ENCODE measurements around the gene MTHFD1L.

Gene MTHFD1L

DNA sequence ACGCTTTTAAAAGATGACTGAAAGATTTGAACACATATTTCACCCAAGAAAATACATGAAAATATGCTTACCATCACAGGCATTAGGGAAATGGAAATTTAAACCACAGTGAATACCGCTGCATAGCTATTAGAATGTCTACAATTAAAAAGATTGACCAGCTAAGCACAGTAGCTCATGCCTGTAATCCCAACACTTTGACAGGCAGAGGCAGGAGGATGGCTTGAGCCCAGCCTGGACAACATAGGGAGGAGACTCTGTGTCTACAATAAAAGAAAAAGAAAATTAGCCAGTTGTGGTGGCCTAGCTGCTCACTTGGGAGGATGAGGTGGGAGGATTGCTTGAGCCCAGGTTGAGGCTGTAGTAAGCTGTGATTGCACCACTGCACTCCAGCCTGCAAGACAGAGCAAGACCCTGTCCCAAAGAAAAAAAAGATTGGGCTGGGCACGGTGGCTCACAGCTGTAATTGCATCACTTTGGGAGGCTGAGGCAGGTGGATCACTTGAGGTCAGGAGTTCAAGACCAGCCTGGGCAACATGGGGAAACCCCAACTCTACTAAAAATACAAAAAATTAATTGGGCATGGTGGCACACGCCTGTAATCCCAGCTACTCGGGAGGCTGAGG lies 210.5 kb downstream of the MTHFD1L start:
- Histone ChIP-seq H3K79me2 (ENCODE audit: insufficient read depth, low read length) (no peaks in the 10 kb centered on the region), H4K20me1 (ENCODE audit: low read depth, low read length) (no peaks in the 10 kb centered on the region), H3K9me2 (replicated peaks; ENCODE audit: insufficient read depth, low read length) (no peaks in the 10 kb centered on the region), H3F3A (ENCODE audit: insufficient read depth) (no peaks in the 10 kb centered on the region), H3K36me3 (ENCODE audit: low read length) (peaks cover 15% of the 10 kb centered on the region), H3K4me2 (ENCODE audit: low read depth, low read length, poor library complexity, severe bottlenecking) (no peak overlapping the region), H3K9me3 (ENCODE audit: insufficient read depth, low read length) (no peaks in the 10 kb centered on the region), H2AFZ (ENCODE audit: low read depth, low read length, severe bottlenecking) (no peak overlapping the region), H3K27ac (ENCODE audit: low read depth, low read length) (no peak overlapping the region), H3K27me3 (ENCODE audit: low read length) (no peaks in the 10 kb centered on the region), H3K9ac (ENCODE audit: low read length) (no peak overlapping the region), H3K4me3 (ENCODE audit: insufficient read depth, low read length, poor library complexity, severe bottlenecking) (no peak overlapping the region)
- TF ChIP-seq EZH2phosphoT487 (conservative IDR thresholded peaks at IDR 0.05; ENCODE audit: low read length), result no peak
- TF ChIP-seq, protein P1, sequence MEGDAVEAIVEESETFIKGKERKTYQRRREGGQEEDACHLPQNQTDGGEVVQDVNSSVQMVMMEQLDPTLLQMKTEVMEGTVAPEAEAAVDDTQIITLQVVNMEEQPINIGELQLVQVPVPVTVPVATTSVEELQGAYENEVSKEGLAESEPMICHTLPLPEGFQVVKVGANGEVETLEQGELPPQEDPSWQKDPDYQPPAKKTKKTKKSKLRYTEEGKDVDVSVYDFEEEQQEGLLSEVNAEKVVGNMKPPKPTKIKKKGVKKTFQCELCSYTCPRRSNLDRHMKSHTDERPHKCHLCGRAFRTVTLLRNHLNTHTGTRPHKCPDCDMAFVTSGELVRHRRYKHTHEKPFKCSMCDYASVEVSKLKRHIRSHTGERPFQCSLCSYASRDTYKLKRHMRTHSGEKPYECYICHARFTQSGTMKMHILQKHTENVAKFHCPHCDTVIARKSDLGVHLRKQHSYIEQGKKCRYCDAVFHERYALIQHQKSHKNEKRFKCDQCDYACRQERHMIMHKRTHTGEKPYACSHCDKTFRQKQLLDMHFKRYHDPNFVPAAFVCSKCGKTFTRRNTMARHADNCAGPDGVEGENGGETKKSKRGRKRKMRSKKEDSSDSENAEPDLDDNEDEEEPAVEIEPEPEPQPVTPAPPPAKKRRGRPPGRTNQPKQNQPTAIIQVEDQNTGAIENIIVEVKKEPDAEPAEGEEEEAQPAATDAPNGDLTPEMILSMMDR (IDR thresholded peaks at IDR 0.05; ENCODE audit: insufficient read depth, low read length, poor library complexity, severe bottlenecking), result no peak

DNA sequence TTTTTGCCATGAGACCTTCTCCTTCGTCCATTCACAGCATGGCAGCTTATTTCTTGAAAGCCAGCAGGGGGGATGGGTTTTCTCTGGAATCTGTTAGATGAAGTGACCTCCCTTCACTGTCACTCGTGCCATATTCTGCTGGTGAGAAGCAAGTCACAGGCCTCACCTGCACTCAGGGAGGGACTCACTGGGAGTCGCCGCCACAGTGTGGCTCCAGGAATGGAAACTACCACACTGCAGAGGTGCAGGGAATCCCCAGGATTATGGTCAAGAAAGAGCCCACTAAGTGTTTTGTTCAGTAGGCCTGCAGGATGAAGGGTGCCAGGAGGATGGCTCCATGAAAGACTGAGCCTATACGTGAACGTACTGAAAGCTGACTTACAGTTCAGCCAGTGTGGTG lies 213.2 kb downstream of the MTHFD1L start:
- H3K4me2 ChIP-seq (ENCODE audit: low read depth, low read length, poor library complexity, severe bottlenecking), result no peak overlapping the region
- no peaks in the 10 kb centered on the region for H3K9me2 ChIP-seq (replicated peaks; ENCODE audit: insufficient read depth, low read length)
- no peak for TF ChIP-seq EZH2phosphoT487 (conservative IDR thresholded peaks at IDR 0.05; ENCODE audit: low read length)
- TF ChIP-seq, protein P1 (IDR thresholded peaks at IDR 0.05; ENCODE audit: insufficient read depth, low read length, poor library complexity, severe bottlenecking), result no peak
- H3K9ac ChIP-seq (ENCODE audit: low read length), result no peak overlapping the region
- H3F3A ChIP-seq (ENCODE audit: insufficient read depth), result no peaks in the 10 kb centered on the region
- H3K27me3 ChIP-seq (ENCODE audit: low read length), result no peaks in the 10 kb centered on the region
- H3K27ac ChIP-seq (ENCODE audit: low read depth, low read length), result no peak overlapping the region
- H3K36me3 ChIP-seq (ENCODE audit: low read length), result peaks cover 10% of the 10 kb centered on the region
- no peak overlapping the region for H2AFZ ChIP-seq (ENCODE audit: low read depth, low read length, severe bottlenecking)
- H3K4me3 ChIP-seq (ENCODE audit: insufficient read depth, low read length, poor library complexity, severe bottlenecking), result no peak overlapping the region
- no peaks in the 10 kb centered on the region for H3K79me2 ChIP-seq (ENCODE audit: insufficient read depth, low read length)
- no peaks in the 10 kb centered on the region for H3K9me3 ChIP-seq (ENCODE audit: insufficient read depth, low read length)
- H4K20me1 ChIP-seq (ENCODE audit: low read depth, low read length), result no peaks in the 10 kb centered on the region

DNA sequence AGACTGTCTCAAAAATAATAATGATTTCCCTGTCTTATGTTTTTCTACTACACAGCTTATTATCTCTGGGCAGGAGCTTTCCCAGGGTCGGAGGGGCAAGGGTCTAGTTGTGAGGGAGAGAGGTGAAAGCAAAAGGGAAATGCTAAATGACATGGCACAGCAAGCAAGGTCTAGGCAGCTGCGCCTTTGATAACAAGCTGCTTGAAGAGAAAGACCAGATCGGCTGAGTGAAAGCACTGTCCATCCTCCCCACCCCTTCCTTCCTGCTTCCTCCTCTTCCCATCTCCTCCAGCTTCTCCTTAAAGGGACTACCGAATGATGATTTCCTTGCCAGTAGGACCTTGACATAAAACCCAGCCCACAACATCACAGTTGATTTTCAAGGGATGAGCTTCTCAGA lies 216.2 kb downstream of the MTHFD1L start:
- no peaks in the 10 kb centered on the region for H3K9me2 ChIP-seq (replicated peaks; ENCODE audit: insufficient read depth, low read length)
- H3K4me3 ChIP-seq (ENCODE audit: insufficient read depth, low read length, poor library complexity, severe bottlenecking), result no peak overlapping the region
- no peak for TF ChIP-seq EZH2phosphoT487 (conservative IDR thresholded peaks at IDR 0.05; ENCODE audit: low read length)
- TF ChIP-seq, protein P1 (IDR thresholded peaks at IDR 0.05; ENCODE audit: insufficient read depth, low read length, poor library complexity, severe bottlenecking), result no peak
- no peak overlapping the region for H2AFZ ChIP-seq (ENCODE audit: low read depth, low read length, severe bottlenecking)
- H4K20me1 ChIP-seq (ENCODE audit: low read depth, low read length), result no peaks in the 10 kb centered on the region
- no peaks in the 10 kb centered on the region for H3F3A ChIP-seq (ENCODE audit: insufficient read depth)
- no peak overlapping the region for H3K4me2 ChIP-seq (ENCODE audit: low read depth, low read length, poor library complexity, severe bottlenecking)
- no peak overlapping the region for H3K9ac ChIP-seq (ENCODE audit: low read length)
- no peaks in the 10 kb centered on the region for H3K27me3 ChIP-seq (ENCODE audit: low read length)
- no peaks in the 10 kb centered on the region for H3K36me3 ChIP-seq (ENCODE audit: low read length)
- no peak overlapping the region for H3K27ac ChIP-seq (ENCODE audit: low read depth, low read length)
- no peaks in the 10 kb centered on the region for H3K9me3 ChIP-seq (ENCODE audit: insufficient read depth, low read length)
- no peaks in the 10 kb centered on the region for H3K79me2 ChIP-seq (ENCODE audit: insufficient read depth, low read length)

Data from SU-DHL-6 (cell line).